Endodermal cell (in vitro differentiated cells): ENCODE measurements around the gene BRD4. TPM values are rescaled to one million over a fixed set of nuclear protein-coding genes. Genes with fewer than 3 reads are reported as not detected.
"Not testable (repeated sequence)": the region's sequence is repeated elsewhere in the genome, so short reads cannot be mapped to it uniquely, and the experiment has no call there.

Experiments used
- DNase-seq: peaks from one replicate; pipeline ENCODE4 v3.0.0-alpha.2; 2017
- H3K27ac ChIP-seq: 2 replicates; pipeline ENCODE4 v1.5.1; 2013; ENCODE audit warnings: mild to moderate bottlenecking, low read depth, low read length, moderate library complexity
- H3K27me3 ChIP-seq: 2 replicates; pipeline ENCODE4 v1.6.1; 2013; ENCODE audit warnings: mild to moderate bottlenecking, low read length, moderate library complexity; ENCODE audit not compliant: insufficient read depth, control insufficient read depth, poor library complexity, severe bottlenecking
- H3K36me3 ChIP-seq: 2 replicates; pipeline ENCODE4 v1.7.0; 2013; ENCODE audit warnings: mild to moderate bottlenecking, low read length, moderate library complexity; ENCODE audit not compliant: control insufficient read depth, insufficient read depth
- H3K4me1 ChIP-seq: one replicate; pipeline ENCODE4 v1.7.0; 2013; ENCODE audit warnings: low read length; ENCODE audit not compliant: control insufficient read depth, insufficient read depth
- H3K4me3 ChIP-seq: 2 replicates; pipeline ENCODE4 v1.5.1; 2013; ENCODE audit warnings: mild to moderate bottlenecking, low read length, moderate library complexity
- H3K9ac ChIP-seq: 2 replicates; pipeline ENCODE4 v1.6.1; 2013; ENCODE audit warnings: mild to moderate bottlenecking, low read length, moderate library complexity; ENCODE audit not compliant: poor library complexity, severe bottlenecking; ENCODE audit errors: extremely low read depth
- H3K9me3 ChIP-seq: 2 replicates; pipeline ENCODE4 v1.6.1; 2013; ENCODE audit warnings: mild to moderate bottlenecking, low read length, moderate library complexity; ENCODE audit not compliant: control insufficient read depth
- H3K27ac Mint-ChIP-seq: 2 replicates; pipeline ENCODE4 v1.8.0; 2020; ENCODE audit warnings: mixed read lengths
- H3K27me3 Mint-ChIP-seq: 2 replicates; pipeline ENCODE4 v1.8.0; 2021; ENCODE audit warnings: mild to moderate bottlenecking, mixed read lengths; ENCODE audit not compliant: insufficient read depth
- H3K36me3 Mint-ChIP-seq: 2 replicates; pipeline ENCODE4 v1.8.0; 2020; ENCODE audit warnings: low read depth, mixed read lengths
- H3K4me1 Mint-ChIP-seq: 2 replicates; pipeline ENCODE4 v1.8.0; 2020; ENCODE audit warnings: mixed read lengths
- H3K4me3 Mint-ChIP-seq: 2 replicates; pipeline ENCODE4 v1.8.0; 2020; ENCODE audit warnings: mild to moderate bottlenecking, moderate library complexity, mixed read lengths
- H3K9me3 Mint-ChIP-seq: 2 replicates; pipeline ENCODE4 v1.8.0; 2020; ENCODE audit warnings: mild to moderate bottlenecking, mixed read lengths
- WGBS, 2 experiments: methylation state at CpG; one replicate each; pipeline versions ENCODE4 v1.1.5 to v1.1.7; 2013; ENCODE audit warnings: missing lambda C conversion rate in 2 of 2, mixed read lengths in 1 of 2; ENCODE audit not compliant: insufficient coverage in 1 of 2, insufficient read length in 1 of 2; 5-methylcytosine and 5-hydroxymethylcytosine counted together
- total RNA-seq, 2 donors: library from RNA; stranded (reverse); fragmentation: NEBNext Ultra II Directional in 1 of 2; extraction: Animal tissue kit (Norgen Biotek cat#: 25700) in 1 of 2; gene quantifications; 2 replicates in 1 of 2; 3 replicates in 1 of 2; pipeline ENCODE4 v1.2.1, GENCODE V29; 2021
- TF ChIP-seq, protein P1 (sequence below): fragments of 200-600 bp; sonication (generic); conservative IDR thresholded peaks from 2 replicates; pipeline ENCODE4 v1.5.0; 2021; ENCODE audit warnings: antibody characterized with exemption, mild to moderate bottlenecking

BRD4 gene
- total RNA-seq, 2 donors from 2014 or later, result 149 to 156 TPM

DNA sequence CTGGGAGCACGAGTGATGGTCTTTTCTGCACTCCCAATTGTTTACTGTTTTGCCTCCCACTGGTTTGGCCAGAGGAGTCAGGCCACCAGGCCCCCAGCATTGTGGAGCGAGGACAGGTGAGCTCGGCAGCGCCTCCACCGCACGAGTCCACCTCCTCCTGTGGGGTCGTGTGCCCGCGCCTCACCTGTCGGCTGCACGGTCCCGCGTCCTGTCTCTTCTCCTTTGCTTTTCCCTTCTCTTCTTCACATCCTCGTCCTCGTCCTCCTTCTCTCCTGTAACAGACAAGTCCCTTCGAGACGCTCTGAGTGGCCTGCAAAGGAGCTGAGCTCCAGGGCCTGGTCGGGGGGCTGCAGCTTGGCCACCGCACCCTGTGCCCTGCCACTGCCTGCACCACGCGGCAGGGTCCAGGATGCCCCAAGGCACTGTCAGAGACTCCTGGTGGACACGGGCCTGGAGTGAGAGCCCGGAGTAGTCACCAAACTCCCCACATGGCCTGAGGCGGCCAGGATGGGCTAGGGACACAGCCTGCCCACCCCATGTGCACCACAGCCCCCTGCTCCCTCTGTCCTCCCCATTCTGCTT lies 35.8 kb upstream of the BRD4 start:
- H3K27ac ChIP-seq, result no peak overlapping the region
- peaks cover 11% of the 10 kb centered on the region for H3K9me3 Mint-ChIP-seq
- H3K4me3 Mint-ChIP-seq, result no peak overlapping the region
- H3K9me3 ChIP-seq, result peaks cover 11% of the 10 kb centered on the region
- DNase-seq, result no peak
- H3K27me3 Mint-ChIP-seq, result no peaks in the 10 kb centered on the region
- no peak overlapping the region for H3K4me3 ChIP-seq
- no peak overlapping the region for H3K27ac Mint-ChIP-seq
- H3K27me3 ChIP-seq, result no peaks in the 10 kb centered on the region
- TF ChIP-seq, protein P1, sequence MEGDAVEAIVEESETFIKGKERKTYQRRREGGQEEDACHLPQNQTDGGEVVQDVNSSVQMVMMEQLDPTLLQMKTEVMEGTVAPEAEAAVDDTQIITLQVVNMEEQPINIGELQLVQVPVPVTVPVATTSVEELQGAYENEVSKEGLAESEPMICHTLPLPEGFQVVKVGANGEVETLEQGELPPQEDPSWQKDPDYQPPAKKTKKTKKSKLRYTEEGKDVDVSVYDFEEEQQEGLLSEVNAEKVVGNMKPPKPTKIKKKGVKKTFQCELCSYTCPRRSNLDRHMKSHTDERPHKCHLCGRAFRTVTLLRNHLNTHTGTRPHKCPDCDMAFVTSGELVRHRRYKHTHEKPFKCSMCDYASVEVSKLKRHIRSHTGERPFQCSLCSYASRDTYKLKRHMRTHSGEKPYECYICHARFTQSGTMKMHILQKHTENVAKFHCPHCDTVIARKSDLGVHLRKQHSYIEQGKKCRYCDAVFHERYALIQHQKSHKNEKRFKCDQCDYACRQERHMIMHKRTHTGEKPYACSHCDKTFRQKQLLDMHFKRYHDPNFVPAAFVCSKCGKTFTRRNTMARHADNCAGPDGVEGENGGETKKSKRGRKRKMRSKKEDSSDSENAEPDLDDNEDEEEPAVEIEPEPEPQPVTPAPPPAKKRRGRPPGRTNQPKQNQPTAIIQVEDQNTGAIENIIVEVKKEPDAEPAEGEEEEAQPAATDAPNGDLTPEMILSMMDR, result no peak
- no peaks in the 10 kb centered on the region for H3K4me1 ChIP-seq
- H3K9ac ChIP-seq, result no peak overlapping the region
- WGBS, 2 experiments, result 96 to 97% methylated on average over 19 to 24 of the region's 24 CpGs
- H3K36me3 ChIP-seq, result peaks cover 74% of the 10 kb centered on the region
- H3K36me3 Mint-ChIP-seq, result peaks cover 77% of the 10 kb centered on the region
- no peaks in the 10 kb centered on the region for H3K4me1 Mint-ChIP-seq

DNA sequence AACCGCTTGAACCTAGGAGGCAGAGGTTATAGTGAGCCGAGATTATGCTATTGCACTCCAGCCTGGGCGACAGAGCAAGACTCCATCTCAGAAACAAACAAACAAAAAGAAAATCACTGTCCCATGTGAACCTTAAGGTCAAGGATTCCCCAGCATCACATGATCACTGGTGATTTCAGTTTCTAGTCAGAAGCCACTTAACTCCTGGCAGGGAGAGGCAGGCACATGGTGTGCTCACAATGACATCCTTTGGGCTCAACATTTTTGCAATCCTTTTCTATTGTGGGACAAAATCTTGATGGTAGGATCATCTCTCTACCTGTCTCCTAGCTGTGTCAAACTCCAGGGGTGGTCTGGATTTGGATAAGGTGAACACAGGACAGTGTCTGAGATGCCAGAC lies 35.1 kb upstream of the BRD4 start:
- no peak overlapping the region for H3K4me3 ChIP-seq
- peaks cover 75% of the 10 kb centered on the region for H3K36me3 Mint-ChIP-seq
- H3K9me3 ChIP-seq, result peaks cover 11% of the 10 kb centered on the region
- H3K4me1 Mint-ChIP-seq, result no peaks in the 10 kb centered on the region
- H3K9me3 Mint-ChIP-seq, result peaks cover 13% of the 10 kb centered on the region
- H3K27me3 ChIP-seq, result no peaks in the 10 kb centered on the region
- peaks cover 68% of the 10 kb centered on the region for H3K36me3 ChIP-seq
- no peaks in the 10 kb centered on the region for H3K4me1 ChIP-seq
- no peak overlapping the region for H3K9ac ChIP-seq
- TF ChIP-seq, protein P1, result no peak
- no peak overlapping the region for H3K4me3 Mint-ChIP-seq
- H3K27ac Mint-ChIP-seq, result no peak overlapping the region
- DNase-seq, result no peak
- H3K27ac ChIP-seq, result no peak overlapping the region
- WGBS, 2 experiments, result 97 to 100% methylated on average over 2 to 3 of the region's 3 CpGs
- no peaks in the 10 kb centered on the region for H3K27me3 Mint-ChIP-seq

DNA sequence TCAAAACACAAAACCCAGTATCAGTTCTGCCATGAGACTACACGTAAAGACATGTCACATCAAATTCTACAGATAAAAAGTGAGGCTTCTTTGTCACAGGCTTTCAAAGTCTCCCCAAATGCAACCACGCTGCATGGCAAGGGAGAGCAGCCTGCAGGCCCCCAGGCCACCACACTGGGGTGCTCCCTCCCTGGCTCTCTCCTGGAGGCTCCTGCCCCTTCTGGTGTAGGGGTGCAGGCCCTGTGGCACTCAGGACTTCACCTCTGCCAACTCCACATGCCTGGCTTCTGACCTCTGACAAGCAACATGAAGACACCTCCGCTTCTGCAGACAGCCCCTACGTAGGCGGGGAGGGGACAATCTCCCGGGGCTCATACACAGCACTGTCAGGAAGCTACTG lies 32.9 kb upstream of the BRD4 start:
- TF ChIP-seq, protein P1, result no peak
- Histone ChIP-seq H3K36me3 (peaks cover 68% of the 10 kb centered on the region), H3K4me3 (no peak overlapping the region), H3K9me3 (peaks cover 18% of the 10 kb centered on the region), H3K9ac (no peak overlapping the region), H3K27ac (no peak overlapping the region), H3K27me3 (no peaks in the 10 kb centered on the region), H3K4me1 (no peaks in the 10 kb centered on the region)
- Mint-ChIP-seq H3K36me3 (peaks cover 78% of the 10 kb centered on the region), H3K9me3 (peaks cover 23% of the 10 kb centered on the region), H3K27ac (no peak overlapping the region), H3K4me3 (no peak overlapping the region), H3K27me3 (no peaks in the 10 kb centered on the region), H3K4me1 (no peaks in the 10 kb centered on the region)
- DNase-seq, result no peak
- 98 to 100% methylated on average over 4 to 6 of the region's 6 CpGs for WGBS, 2 experiments

DNA sequence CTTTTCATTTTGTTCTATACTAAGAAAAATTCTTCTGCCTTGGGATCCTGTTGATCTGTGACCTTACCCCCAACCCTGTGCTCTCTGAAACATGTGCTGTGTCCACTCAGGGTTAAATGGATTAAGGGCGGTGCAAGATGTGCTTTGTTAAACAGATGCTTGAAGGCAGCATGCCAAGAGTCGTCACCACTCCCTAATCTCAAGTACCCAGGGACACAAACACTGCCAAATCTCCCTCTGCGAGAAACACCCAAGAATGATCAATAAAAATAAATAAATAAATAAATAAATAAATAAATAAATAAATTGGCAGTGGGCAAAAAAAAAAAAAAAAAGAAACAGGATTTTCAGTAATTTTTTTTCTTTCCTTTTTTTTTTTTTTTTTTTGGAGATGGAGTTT lies 31.5 kb upstream of the BRD4 start:
- not testable (repeated sequence) for H3K9ac ChIP-seq, DNase-seq, H3K4me3 Mint-ChIP-seq, H3K4me1 ChIP-seq, H3K4me3 ChIP-seq, H3K4me1 Mint-ChIP-seq, H3K27me3 ChIP-seq, H3K27ac ChIP-seq, H3K27me3 Mint-ChIP-seq, H3K27ac Mint-ChIP-seq
- H3K9me3 ChIP-seq, result peaks cover 18% of the 10 kb centered on the region
- WGBS, 2 experiments, result 95% methylated on average over 2 of the region's 3 CpGs; no CpG with 5 or more reads in 1 of the 2 experiments
- peaks cover 82% of the 10 kb centered on the region for H3K36me3 Mint-ChIP-seq
- H3K36me3 ChIP-seq, result peaks cover 71% of the 10 kb centered on the region
- peaks cover 23% of the 10 kb centered on the region for H3K9me3 Mint-ChIP-seq

DNA sequence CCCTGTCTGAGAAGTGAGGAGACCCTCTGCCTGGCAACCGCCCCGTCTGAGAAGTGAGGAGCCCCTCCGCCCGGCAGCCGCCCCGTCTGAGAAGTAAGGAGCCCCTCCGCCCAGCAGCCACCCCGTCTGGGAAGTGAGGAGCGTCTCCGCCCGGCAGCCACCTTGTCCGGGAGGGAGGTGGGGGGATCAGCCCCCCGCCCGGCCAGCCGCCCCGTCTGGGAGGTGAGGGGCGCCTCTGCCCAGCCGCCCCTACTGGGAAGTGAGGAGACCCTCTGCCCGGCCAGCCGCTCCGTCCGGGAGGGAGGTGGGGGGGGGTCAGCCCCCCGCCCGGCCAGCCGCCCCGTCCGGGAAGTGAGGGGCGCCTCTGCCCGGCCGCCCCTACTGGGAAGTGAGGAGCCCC lies 30.7 kb upstream of the BRD4 start:
- H3K4me1 ChIP-seq, H3K27me3 ChIP-seq, H3K27ac Mint-ChIP-seq, H3K4me3 Mint-ChIP-seq, H3K27me3 Mint-ChIP-seq, DNase-seq, H3K4me1 Mint-ChIP-seq, H3K27ac ChIP-seq, H3K4me3 ChIP-seq, H3K9ac ChIP-seq: not testable (repeated sequence)
- Histone ChIP-seq H3K9me3 (peaks cover 18% of the 10 kb centered on the region), H3K36me3 (peaks cover 71% of the 10 kb centered on the region)
- 98% methylated on average over 16 of the region's 30 CpGs; no CpG with 5 or more reads in 1 of the 2 experiments for WGBS, 2 experiments
- Mint-ChIP-seq H3K9me3 (peaks cover 23% of the 10 kb centered on the region), H3K36me3 (peaks cover 83% of the 10 kb centered on the region)
